Stimulated activated CD8-positive, alpha-beta memory T cell treated with anti-CD3 and anti-CD28 coated beads, Interleukin-7, amount 100 ng/mL, for 4 hours (primary cell): Measurements from ENCODE around the gene PRKCB.

ENCODE experiments used
- DNase-seq, 2 donors: peaks; one replicate each; pipeline ENCODE4 v3.0.0-alpha.2; 2020; ENCODE audit warnings: low read depth in 2 of 2

PRKCB gene

GRCh38 chr16:23865853-23866252 lies 30.1 kb downstream of the PRKCB start:
- no peak for DNase-seq

GRCh38 chr16:23866621-23867020 lies 30.8 kb downstream of the PRKCB start:
- DNase-seq = no peak

GRCh38 chr16:23867566-23867965 lies 31.8 kb downstream of the PRKCB start:
- DNase-seq = no peak

GRCh38 chr16:23868136-23868535 lies 32.4 kb downstream of the PRKCB start:
- DNase-seq = no peak

- peak; percentile 19 to 24 for DNase-seq
Observed at GRCh38 chr16:23869052-23869451, 33.3 kb downstream of the PRKCB start.

GRCh38 chr16:23871924-23872323 lies 36.1 kb downstream of the PRKCB start:
- DNase-seq = no peak

- DNase-seq = no peak
Observed at GRCh38 chr16:23874613-23875294, 39.0 kb downstream of the PRKCB start.

- DNase-seq = no peak
Observed at GRCh38 chr16:23876256-23876896, 40.6 kb downstream of the PRKCB start.

- DNase-seq = no peak
Observed at GRCh38 chr16:23877107-23878070, 41.6 kb downstream of the PRKCB start.

GRCh38 chr16:23879735-23880373 lies 44.1 kb downstream of the PRKCB start:
- DNase-seq = no peak

- DNase-seq = no peak
Observed at GRCh38 chr16:23889189-23889588, 53.4 kb downstream of the PRKCB start.

- no peak for DNase-seq
Observed at GRCh38 chr16:23893986-23894385, 58.2 kb downstream of the PRKCB start.

- DNase-seq = no peak
Observed at GRCh38 chr16:23895052-23895451, 59.3 kb downstream of the PRKCB start.

GRCh38 chr16:23896832-23897821 lies 61.3 kb downstream of the PRKCB start:
- no peak for DNase-seq

GRCh38 chr16:23898682-23899430 lies 63.1 kb downstream of the PRKCB start:
- DNase-seq = no peak

- no peak for DNase-seq
Observed at GRCh38 chr16:23899869-23900268, 64.1 kb downstream of the PRKCB start.

- DNase-seq = no peak
Observed at GRCh38 chr16:23900480-23901177, 64.8 kb downstream of the PRKCB start.

- DNase-seq = no peak
Observed at GRCh38 chr16:23901178-23902033, 65.6 kb downstream of the PRKCB start.
